Hypothalamus (tissue), 51 donors: ENCODE data around the gene SLC5A10.
A peak's percentile ranks its signal among the peaks of the same experiment; 100 is the strongest.
"Not testable (repeated sequence)": the region's sequence is repeated elsewhere in the genome, so short reads cannot be mapped to it uniquely, and the experiment has no call there.

Experiments used
- DNase-seq, 51 donors: peaks; one replicate each; lab custom pipeline; 2025; lab: John Stamatoyannopoulos, UW

Gene SLC5A10

DNA sequence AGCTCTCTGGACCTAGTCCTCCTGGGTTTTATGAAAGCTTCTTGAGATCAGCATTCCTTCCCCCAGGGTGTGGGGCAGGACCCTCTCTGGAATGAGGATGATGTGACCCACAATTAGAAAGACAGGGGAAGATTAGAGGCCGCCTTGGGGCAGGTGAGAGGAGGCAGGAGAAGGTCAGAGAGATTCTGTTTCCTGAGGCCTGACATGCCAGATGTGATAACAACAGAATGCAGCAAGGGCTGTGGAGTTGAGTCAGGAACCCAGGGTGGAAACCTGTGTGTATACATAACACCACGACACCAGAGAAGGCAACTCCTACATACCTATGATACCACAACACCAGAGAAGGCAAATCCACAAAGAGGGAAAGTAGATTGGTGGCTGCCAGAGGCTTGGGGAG is 5.4 kb upstream of the SLC5A10 start:
- DNase-seq = no peak

- no peak for DNase-seq
Measured at GRCh38 chr17:18947866-18948265, 4.1 kb upstream of the SLC5A10 start.

- no peak for DNase-seq
Measured at GRCh38 chr17:18948476-18949006, 3.4 kb upstream of the SLC5A10 start.

DNA sequence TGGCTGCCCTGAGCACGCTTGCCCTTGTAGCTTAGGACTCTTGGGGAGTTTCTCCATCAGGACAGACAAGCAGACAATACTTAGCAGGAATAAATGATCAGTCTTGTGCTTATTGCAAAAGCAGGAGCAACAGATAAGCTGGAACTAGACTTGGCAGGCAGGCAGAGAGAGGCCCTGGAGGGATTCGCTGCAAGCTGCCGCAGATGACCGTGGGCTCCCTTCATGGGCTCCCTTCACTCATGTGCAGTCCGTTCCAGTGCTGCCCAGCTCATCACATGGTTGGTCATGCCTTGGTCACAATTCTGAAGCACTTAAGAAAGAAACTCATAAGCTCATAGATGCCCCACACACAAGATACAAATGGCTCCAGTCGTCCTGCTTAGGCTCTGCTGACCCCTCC is 2.4 kb upstream of the SLC5A10 start:
- no peak for DNase-seq

GRCh38 chr17:18950346-18950745 is 1.6 kb upstream of the SLC5A10 start:
- no peak for DNase-seq

DNA sequence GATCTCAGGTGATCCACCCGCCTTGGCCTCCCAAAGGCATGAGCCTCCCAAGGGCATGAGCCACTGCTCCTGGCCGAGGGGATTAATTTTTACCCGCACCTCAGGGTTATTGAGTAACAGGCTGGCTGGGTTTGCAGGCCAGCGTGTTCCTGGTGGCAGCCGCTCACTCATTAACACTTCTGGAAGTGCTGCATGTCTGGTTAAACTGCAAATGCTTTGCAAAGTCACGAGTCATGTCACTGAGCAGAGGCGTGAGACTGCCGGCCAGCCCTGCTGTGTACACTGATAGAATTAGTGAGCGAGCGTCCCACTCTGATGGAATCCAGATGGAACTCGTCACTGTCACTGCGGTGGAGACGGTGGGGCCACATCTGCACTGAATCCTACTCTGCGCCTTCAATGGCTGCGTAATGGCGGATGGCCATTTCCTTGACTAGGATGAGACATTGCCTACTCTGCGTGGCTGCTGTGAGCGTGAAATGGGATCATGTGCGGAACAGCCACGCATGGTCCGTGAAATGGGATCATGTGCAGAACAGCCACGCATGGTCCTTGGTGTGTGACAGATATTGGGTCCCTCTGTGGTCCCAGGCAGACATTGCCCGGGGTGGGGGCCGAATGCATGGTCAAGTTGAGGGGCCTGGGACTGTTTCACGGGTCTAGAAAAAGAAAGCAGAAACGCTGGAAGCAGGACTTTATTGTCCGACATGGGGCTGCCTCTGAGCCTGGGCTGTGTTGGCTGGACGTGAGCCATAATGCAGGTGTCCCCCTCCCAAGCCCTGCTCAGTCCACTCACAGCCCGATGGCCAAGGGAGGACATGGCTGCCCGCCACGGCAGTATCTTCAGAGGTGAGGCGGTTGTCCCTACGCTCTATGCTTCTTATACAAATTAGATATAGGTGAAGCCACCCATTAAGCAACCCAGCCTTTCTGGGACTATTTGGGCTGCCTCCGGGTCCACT is 740 bp upstream of the SLC5A10 start:
- DNase-seq = no peak

DNA sequence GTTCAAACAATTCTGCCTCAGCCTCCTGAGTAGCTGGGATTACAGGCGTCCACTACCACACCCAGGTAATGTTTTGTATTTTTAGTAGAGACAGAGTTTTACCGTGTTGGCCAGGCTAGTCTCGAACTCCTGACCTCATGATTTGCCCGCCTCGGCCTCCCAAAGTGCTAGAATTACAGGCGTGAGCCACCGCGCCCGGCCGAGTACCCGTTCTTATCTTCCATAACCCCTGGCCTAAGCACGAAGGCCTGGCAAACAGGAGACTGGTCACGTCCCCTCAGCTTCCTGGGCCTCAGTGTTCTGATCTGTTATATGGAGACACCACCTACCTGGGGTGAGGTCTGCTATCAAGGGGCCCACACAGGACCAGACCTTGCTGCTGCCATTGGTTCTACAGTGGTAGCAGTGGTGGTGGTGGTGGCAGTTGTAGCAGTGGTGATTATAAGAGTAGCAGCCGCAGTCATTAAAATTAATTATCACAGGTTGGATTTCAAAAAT is 1.3 kb downstream of the SLC5A10 start:
- no peak for DNase-seq

DNA sequence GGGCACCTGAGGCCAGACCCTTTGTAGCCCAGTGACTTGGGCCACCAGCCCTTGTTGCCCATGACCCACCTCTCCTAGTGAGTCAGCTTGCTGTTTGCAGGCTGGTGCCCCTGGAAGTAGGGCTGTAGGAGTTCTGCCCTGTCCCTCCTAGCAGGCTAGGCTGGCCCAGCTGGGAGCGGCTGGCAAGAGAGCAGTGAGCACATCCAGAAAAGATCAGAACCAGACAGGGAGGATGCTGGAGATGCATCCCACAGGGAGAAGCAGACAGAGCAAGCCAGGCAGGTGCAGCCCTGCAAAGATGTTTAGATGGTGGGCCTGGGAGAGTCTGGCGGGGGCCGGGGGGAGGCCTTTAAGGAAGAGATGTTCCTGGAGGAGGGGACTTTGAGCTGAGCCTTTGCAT is 2.4 kb downstream of the SLC5A10 start:
- no peak for DNase-seq

- DNase-seq = no peak
Measured at GRCh38 chr17:18955009-18955408, 3.0 kb downstream of the SLC5A10 start.

DNA sequence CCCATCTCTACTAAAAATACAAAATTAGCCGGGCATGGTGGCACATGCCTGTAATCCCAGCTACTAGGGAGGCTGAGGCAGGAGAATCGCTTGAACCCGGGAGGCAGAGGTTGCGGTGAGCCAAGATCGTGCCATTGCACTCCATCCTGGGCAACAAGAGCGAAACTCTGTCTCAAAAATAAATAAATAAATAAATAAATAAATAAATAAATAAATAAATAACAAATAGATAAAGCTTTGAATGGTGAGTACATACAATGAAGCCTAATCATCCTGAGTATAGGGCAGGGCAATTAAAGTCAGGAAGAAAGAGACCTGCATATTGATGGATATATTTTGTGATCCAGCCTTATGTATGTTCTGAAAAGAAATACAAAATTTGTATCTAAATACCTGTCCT is 4.1 kb downstream of the SLC5A10 start:
- DNase-seq = not testable (repeated sequence)

DNA sequence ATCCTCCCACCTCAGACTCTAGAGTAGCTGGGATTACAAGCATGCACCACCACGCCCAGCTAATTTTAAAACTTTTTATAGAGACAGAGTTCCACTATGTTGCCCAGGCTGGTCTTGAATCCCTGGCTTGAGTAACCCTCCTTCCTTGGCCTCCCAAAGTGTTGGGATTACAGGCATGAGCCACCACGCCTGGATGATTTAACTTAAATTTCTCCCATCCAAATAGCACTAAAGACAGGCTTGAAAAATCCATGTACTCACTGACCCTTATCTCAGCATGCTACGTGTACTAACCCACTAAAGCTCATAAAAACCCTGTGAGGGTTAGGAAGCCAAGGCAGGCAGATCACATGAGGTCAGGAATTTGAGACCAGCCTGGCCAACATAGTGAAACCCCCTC is 4.6 kb downstream of the SLC5A10 start:
- no peak for DNase-seq

DNA sequence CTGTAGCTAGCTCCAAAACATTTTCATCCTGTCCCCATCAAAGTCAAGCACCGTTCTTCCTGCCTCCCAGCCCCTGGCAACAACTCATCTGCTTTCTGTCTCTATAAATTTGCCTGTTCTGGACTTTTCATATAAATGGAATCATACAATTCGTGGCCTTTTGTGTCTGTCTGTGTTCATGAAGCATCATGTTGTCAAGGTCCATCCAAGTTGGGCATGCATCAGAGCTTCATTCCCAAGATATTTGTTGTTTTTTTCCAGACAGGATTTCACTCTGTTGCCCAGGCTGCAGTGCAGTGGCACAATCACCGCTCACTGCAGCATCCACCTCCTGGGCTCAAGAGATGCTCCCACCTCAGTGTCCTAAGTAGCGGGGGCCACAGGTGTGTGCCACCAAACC is 5.9 kb downstream of the SLC5A10 start:
- DNase-seq = no peak

- DNase-seq = no peak
Measured at GRCh38 chr17:18958611-18959010, 6.6 kb downstream of the SLC5A10 start.

- DNase-seq = no peak
Measured at GRCh38 chr17:18959071-18959844, 7.3 kb downstream of the SLC5A10 start.

DNA sequence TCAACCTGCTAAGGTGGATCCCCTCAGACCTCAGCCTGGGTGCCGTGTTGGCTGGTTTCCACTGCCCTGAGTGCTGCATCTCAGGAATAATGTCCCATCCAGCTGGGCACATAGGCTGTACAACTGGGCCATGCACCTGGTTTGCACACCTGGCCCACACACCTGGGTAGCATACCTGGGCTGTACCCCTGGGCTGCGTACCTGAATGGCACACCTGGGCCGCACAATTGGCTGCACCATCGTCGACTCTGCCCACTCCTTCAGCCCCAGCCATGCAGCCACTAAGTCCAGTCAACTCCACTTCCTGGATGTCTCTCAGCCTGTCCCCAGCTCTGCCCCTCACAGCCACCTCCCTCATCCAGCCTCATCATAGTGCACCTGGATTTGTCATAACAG is 7.9 kb downstream of the SLC5A10 start:
- DNase-seq = no peak

- no peak for DNase-seq
Measured at GRCh38 chr17:18960241-18960665, 8.3 kb downstream of the SLC5A10 start.

DNA sequence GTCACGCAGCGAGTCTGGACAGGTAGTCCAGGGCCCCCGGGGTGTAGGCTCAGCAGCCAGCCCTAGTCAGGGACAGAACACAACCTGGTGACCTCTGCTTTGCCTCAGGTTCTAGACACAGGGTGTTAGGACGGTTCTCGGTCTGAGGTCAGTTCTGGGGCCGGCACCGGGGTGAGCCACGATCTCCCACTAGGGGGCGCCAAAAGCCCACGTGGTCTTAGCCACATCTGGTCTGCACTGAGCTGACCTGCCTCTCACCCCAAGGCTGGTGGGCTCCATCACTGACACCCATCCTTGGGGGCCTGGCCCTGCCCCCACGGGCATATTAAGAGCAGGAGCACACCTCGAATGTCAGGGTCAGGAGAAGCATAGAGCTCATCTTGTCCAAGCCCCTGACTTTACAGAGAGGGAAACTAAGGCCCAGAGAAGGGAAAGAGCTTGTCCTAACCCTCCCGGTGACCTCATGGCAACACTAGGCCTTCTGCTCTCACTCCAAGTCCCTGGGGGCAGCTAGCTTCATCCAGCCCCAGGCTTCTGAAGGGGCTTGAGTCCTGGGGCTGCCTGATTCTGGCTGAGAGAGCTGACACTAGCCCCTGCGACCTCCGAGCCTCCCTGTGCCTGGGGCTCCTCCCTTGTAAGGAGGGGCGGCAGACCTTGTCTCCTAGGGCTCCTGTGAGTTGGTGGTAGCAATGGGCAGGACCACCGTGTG is 9.0 kb downstream of the SLC5A10 start:
- peak in 41 of 51 donors; percentile 2 to 75 (median 34) for DNase-seq

GRCh38 chr17:18961634-18962493 is 9.9 kb downstream of the SLC5A10 start:
- no peak for DNase-seq

DNA sequence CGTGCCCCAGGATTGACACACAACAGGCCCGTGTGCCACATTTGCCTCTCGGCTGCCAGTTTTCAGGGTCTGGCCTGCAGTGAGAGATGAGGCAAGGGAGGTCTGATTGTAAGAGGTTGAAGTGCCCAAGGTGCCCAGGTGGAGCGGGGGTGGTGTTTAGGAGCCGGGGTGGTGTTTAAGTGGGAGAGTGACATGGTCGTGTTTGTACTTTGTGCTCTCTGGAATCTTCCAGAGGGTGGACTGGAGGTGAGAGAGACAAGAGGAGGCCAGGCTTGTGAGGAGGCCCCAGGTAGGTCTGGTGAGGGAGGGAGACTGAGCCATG is 10.5 kb downstream of the SLC5A10 start:
- DNase-seq = no peak
